NT2/D1 (cell line): ENCODE results near the gene THY1.
A peak's percentile ranks its signal among the peaks of the same experiment; 100 is the strongest.

Source experiments
- DNase-seq: peaks from one replicate; pipeline ENCODE4 v3.0.0-alpha.2; 2011; ENCODE audit warnings: low read depth, low spot score
- H3K27me3 ChIP-seq: 2 replicates; pipeline ENCODE4 v1.6.0; 2011; ENCODE audit warnings: mild to moderate bottlenecking; ENCODE audit not compliant: insufficient read length, insufficient read depth
- H3K36me3 ChIP-seq: 2 replicates; pipeline ENCODE4 v1.6.1; 2011; ENCODE audit warnings: mild to moderate bottlenecking, low read length, mixed read lengths; ENCODE audit not compliant: insufficient read depth, insufficient read length
- H3K4me1 ChIP-seq: 2 replicates; pipeline ENCODE4 v1.5.1; 2011; ENCODE audit not compliant: insufficient read depth, insufficient read length
- H3K4me3 ChIP-seq: 2 replicates; pipeline ENCODE4 v1.5.1; 2011; ENCODE audit warnings: low read depth; ENCODE audit not compliant: insufficient read length
- H3K9ac ChIP-seq: 2 replicates; pipeline ENCODE4 v1.6.0; 2011; ENCODE audit warnings: low read depth; ENCODE audit not compliant: insufficient read length
- H3K9me3 ChIP-seq: 2 replicates; pipeline ENCODE4 v1.5.1; 2011; ENCODE audit warnings: mild to moderate bottlenecking, low read length; ENCODE audit not compliant: insufficient read depth
- SUZ12 ChIP-seq: IDR thresholded peaks from 2 replicates; pipeline ENCODE4 v1.6.1; 2011; ENCODE audit not compliant: insufficient read length, insufficient read depth; ENCODE audit errors: extremely low read depth
- YY1 ChIP-seq: IDR thresholded peaks from 2 replicates; pipeline ENCODE4 v1.6.1; 2011; ENCODE audit not compliant: insufficient read length, insufficient read depth
- ZNF274 ChIP-seq: IDR thresholded peaks from 2 replicates; pipeline ENCODE4 v1.6.1; 2011; ENCODE audit warnings: mild to moderate bottlenecking, low read depth, low read length

Gene THY1

DNA sequence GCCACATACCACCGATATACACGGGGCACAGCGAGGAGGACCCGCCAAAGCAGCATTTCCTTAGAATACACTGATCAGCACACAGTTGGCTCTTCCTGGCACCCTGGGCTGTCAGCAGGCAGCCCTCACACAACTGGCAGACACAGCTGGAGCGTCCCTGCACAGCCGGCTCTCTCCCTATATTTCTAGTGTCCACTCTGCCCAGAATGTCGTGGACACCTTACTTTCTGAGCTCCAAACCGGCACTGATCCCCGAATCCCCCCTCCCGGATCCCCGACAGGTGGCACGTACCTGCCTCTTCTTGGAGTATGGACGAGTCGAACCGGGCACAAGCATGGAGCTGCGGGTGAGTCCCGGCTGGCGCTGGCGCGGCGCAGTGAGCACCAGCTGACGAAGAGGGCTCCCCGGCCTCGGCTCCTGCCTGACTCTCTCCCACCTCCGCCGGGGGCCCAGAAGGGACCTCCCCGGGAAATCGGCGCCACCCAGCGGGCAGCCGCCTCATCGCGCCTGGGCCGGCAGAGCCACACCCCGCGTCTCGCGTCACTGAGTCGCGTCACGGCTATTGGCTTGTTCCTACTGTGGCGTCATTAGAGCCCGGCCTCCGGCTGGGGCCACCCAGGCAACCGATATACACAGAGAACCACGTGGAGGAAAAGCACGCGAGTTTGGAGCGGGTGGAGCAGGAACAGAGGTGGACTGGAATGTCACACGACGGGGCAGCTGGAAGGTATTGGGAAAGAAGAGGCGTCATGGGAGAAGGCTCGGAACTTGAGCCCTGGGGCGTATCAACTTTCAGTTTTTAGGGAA lies 41.6 kb downstream of the THY1 start, which contains the start of gene USP2:
Gene USP2 (minus strand): TSS at position 510 of the 808 bp plus-strand sequence. CDS start 8,210 bp downstream, outside the sequence.
- Histone ChIP-seq H3K9ac (peak within 1 kb of the TSS; percentile 62), H3K9me3 (no peaks in the 10 kb centered on the region), H3K27me3 (peaks cover 8% of the 10 kb centered on the region), H3K4me3 (peak within 1 kb of the TSS; percentile 56), H3K4me1 (peaks cover 17% of the 10 kb centered on the region), H3K36me3 (no peaks in the 10 kb centered on the region)
- peak; percentile 86 for DNase-seq
- TF ChIP-seq SUZ12: no peak
- no peak for TF ChIP-seq ZNF274
- TF ChIP-seq YY1: no peak

DNA sequence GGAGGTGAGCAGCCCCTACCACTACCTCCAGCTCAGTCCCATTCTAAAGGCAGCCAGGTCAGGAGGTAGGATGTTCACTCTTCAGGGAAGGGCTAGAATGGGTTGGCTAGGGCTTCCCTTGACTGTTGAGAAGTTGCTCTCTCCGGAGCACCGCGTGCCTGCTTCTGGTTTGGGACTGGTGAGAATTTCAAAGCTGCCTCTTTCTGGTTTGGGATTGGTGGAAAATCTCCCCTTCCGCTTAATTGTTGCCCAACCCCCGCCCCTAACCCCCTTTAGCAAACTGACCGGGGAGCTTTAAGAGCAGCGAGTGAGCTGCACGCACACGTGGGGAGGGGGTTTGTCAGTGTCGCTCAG lies 42.2 kb downstream of the THY1 start:
- DNase-seq: no peak
- peaks cover 8% of the 10 kb centered on the region for H3K27me3 ChIP-seq
- H3K4me1 ChIP-seq: peaks cover 22% of the 10 kb centered on the region
- no peaks in the 10 kb centered on the region for H3K9me3 ChIP-seq
- H3K36me3 ChIP-seq: no peaks in the 10 kb centered on the region
- H3K9ac ChIP-seq: peak overlapping the region; percentile 62
- TF ChIP-seq SUZ12: no peak
- no peak for TF ChIP-seq ZNF274
- no peak for TF ChIP-seq YY1
- peak overlapping the region; percentile 39 for H3K4me3 ChIP-seq

DNA sequence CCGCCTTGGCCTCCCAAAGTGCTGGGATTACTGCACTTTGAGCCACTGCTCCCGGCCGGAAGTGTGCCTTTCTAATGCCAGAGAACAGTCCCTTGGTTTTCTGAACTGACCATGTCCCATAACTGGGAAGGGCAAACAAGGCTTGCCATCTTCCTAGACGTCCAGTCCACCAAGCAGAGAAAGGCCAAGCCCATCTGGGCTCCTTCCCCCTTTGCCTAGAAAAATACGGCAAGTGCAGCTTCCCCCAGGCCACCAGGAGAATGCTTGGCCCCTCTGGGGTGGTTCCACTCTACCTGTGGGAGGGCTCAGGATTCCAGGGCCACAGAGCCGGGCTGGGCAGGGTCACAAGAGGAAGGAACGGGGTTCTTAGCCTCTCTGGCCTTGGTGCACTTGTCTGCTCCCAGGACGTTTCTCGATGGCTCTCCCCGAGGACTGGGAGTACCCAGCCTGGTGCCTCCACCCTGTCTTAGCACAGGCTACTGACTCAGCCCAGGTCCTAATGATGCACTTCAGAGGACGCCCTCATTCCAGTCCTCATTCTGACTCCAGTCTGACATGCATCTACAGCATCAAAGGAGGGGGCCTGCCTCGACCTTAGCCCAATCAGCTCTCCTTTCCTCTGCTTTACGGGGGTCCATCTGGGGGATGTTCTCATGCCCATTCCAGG lies 42.7 kb downstream of the THY1 start:
- Histone ChIP-seq H3K36me3 (no peaks in the 10 kb centered on the region), H3K9me3 (no peaks in the 10 kb centered on the region), H3K27me3 (peaks cover 8% of the 10 kb centered on the region), H3K4me3 (peak overlapping the region; percentile 9), H3K4me1 (peaks cover 26% of the 10 kb centered on the region), H3K9ac (peak overlapping the region; percentile 28)
- TF ChIP-seq YY1 (no peak), ZNF274 (no peak), SUZ12 (no peak)
- DNase-seq: no peak

DNA sequence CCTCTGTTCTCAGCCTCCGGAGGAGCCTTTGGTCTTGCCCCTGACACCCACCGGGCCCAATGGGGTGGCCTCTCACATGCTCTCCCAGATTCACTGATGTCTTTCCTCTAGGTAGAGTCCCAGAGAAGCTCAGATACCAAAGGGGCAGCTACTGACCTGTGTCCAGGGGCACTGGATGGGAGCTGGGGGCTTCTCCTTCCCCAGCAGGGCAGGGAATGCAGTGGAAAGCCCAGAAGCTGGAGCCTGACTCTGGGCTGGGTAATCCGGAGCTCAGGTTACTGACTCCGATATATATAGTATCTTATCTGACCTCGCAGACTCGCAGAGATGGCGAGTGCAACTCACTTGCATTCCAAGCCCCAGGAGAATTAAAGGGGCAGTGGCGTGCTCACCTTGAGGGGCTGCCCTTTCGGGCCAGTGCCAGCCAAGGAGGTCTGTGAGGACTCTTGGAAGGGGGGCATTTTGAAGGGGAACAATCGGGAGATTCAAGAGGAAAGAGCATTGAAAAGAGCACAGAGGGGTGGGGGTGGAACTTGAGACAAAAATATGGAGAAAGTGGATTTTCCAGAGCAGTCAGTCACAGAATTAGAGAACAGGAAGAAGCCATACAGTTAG lies 44.0 kb downstream of the THY1 start:
- no peaks in the 10 kb centered on the region for H3K9me3 ChIP-seq
- no peaks in the 10 kb centered on the region for H3K36me3 ChIP-seq
- H3K4me3 ChIP-seq: no peak overlapping the region
- DNase-seq: no peak
- peaks cover 38% of the 10 kb centered on the region for H3K4me1 ChIP-seq
- H3K9ac ChIP-seq: no peak overlapping the region
- H3K27me3 ChIP-seq: peaks cover 8% of the 10 kb centered on the region
- no peak for TF ChIP-seq ZNF274
- TF ChIP-seq SUZ12: no peak
- no peak for TF ChIP-seq YY1

DNA sequence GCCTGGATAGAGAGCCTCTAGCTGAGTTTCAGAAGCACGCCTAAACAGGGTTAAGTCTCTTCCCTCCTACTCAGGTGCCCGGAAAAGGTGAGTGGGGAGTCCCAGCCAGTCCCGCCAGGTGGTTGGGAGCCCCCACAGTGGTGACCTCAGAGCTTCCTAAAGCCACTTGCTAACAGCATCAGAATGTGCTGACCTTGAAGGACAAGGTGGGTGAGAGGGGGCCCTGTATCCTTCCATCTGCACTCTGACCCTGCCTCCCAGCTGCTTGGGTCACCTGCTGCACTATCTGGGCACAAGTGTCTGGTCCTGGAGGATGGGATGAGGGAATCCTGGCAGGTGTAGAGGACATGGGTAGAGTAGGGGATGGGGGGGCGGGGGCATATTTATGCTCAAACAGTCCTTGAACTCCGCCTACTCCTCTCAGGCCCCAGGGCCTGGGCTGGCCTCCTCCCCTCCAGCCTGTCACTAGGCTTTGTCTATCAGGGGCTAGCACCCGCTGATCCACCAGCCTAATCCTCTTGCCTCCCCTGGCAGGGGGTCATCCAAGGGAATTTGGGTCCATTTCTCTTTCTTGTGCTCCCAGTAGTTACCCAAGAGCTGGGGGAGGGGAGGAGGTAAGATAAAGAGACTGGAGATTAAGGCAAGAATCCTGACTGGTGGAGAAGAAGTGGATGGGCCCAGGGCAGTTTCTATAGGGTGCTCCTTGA lies 44.9 kb downstream of the THY1 start:
- no peak for TF ChIP-seq SUZ12
- no peak for TF ChIP-seq YY1
- TF ChIP-seq ZNF274: no peak
- H3K4me3 ChIP-seq: no peak overlapping the region
- H3K9ac ChIP-seq: no peak overlapping the region
- no peak for DNase-seq
- no peaks in the 10 kb centered on the region for H3K9me3 ChIP-seq
- peaks cover 8% of the 10 kb centered on the region for H3K27me3 ChIP-seq
- H3K4me1 ChIP-seq: peaks cover 41% of the 10 kb centered on the region
- no peaks in the 10 kb centered on the region for H3K36me3 ChIP-seq

DNA sequence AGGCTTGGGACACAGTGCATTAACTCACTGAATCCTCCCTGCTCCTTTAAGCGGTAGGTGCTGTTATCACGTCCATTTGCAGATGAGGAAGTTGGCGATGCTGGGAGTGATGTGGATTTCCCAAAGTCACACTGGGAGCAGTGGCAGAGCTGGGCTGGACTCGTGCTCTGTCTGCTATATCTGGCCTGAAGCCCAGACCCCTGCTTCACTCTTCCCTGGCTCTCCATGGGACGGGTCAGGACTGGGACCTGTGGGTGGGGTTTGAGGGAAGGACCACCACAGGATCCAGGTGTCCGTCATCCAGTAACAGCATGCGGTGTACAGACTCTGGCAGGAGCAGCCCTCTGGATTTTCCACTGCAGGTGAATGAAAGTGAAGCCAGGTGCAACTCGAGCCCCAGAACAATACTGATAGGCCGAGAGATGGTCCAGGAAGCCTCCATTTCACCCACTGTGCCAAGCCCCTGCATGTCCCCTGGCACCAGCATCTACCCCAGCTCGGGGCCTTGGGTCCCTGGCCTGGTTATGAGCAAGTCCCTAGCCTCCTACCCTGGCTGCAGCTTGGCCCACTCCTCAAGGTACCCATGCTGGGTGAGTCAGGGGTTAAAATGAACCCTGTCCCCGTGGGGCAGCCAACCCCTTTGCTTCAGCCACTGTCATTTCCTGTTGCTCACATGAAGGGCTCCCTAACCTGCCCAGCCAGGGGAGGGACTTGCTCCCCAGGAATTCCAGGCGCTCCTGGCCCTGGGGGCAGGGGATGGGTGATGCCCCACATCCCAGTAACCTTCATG lies 45.7 kb downstream of the THY1 start:
- Histone ChIP-seq H3K4me1 (peaks cover 41% of the 10 kb centered on the region), H3K4me3 (no peak overlapping the region), H3K36me3 (no peaks in the 10 kb centered on the region), H3K9ac (no peak overlapping the region), H3K27me3 (peaks cover 8% of the 10 kb centered on the region), H3K9me3 (no peaks in the 10 kb centered on the region)
- no peak for DNase-seq
- TF ChIP-seq ZNF274 (no peak), SUZ12 (no peak), YY1 (no peak)
